Keratinocyte (primary cell): ENCODE data around the gene PANK3.

Experiments used
- CTCF ChIP-seq, 3 experiments: IDR thresholded peaks in 1 of 3; conservative IDR thresholded peaks in 1 of 3; optimal IDR thresholded peaks in 1 of 3; 2 replicates in 2 of 3; 3 replicates in 1 of 3; pipeline versions ENCODE3 to v1.5.1; 2011; ENCODE audit warnings: low read length in 3 of 3, mild to moderate bottlenecking in 3 of 3, moderate library complexity in 2 of 3, control low read depth in 1 of 3, inconsistent platforms in 1 of 3; ENCODE audit not compliant: insufficient read depth in 2 of 3; ENCODE audit errors: extremely low read depth in 1 of 3
- EZH2 ChIP-seq: IDR thresholded peaks from one replicate; pipeline ENCODE4 v1.6.1; 2012; ENCODE audit warnings: inconsistent platforms, mild to moderate bottlenecking, low read length, moderate library complexity

GRCh38 chr5:168614661-168615060, 35.5 kb upstream of the PANK3 start:
- TF ChIP-seq CTCF (optimal IDR thresholded peaks at IDR 0.05 in 1 of 3, IDR thresholded peaks at IDR 0.05 in 1 of 3, conservative IDR thresholded peaks at IDR 0.05 in 1 of 3; ENCODE audit: extremely low read depth in 1 of 3, insufficient read depth in 2 of 3, low read length in 3 of 3) (no peak), EZH2 (no peak)
